NCI-H774 (cell line): ENCODE results near the gene PLA2G2D.

Source experiments
- DNase-seq: peaks from one replicate; lab custom pipeline; 2025; lab: John Stamatoyannopoulos, UW

The PLA2G2D gene

GRCh38 chr1:20119347-20119746 is at the start of gene PLA2G2D:
PLA2G2D (minus strand) TSS chr1:20119536; CDS start chr1:20119498, 38 bp downstream.
- DNase-seq: no peak

- no peak for DNase-seq
Observed at GRCh38 chr1:20168564-20169491, 49.5 kb upstream of the PLA2G2D start.

- DNase-seq: no peak
Observed at GRCh38 chr1:20167126-20167525, 47.8 kb upstream of the PLA2G2D start.

- DNase-seq: no peak
Observed at GRCh38 chr1:20166051-20166450, 46.7 kb upstream of the PLA2G2D start.

GRCh38 chr1:20165522-20165951 is 46.2 kb upstream of the PLA2G2D start:
- DNase-seq: no peak

- no peak for DNase-seq
Observed at GRCh38 chr1:20164694-20165202, 45.4 kb upstream of the PLA2G2D start.

GRCh38 chr1:20160034-20160433 is 40.7 kb upstream of the PLA2G2D start:
- DNase-seq: no peak

GRCh38 chr1:20158358-20159070 is 39.2 kb upstream of the PLA2G2D start:
- DNase-seq: no peak

- DNase-seq: no peak
Observed at GRCh38 chr1:20154301-20154831, 35.0 kb upstream of the PLA2G2D start.

- DNase-seq: no peak
Observed at GRCh38 chr1:20153000-20153418, 33.7 kb upstream of the PLA2G2D start.

GRCh38 chr1:20152599-20152930 is 33.2 kb upstream of the PLA2G2D start:
- no peak for DNase-seq

GRCh38 chr1:20151906-20152598 is 32.7 kb upstream of the PLA2G2D start:
- peak; percentile 14 for DNase-seq

GRCh38 chr1:20150969-20151368 is 31.6 kb upstream of the PLA2G2D start:
- DNase-seq: no peak

- no peak for DNase-seq
Observed at GRCh38 chr1:20150326-20150705, 31.0 kb upstream of the PLA2G2D start.

- no peak for DNase-seq
Observed at GRCh38 chr1:20149601-20150325, 30.4 kb upstream of the PLA2G2D start.

- no peak for DNase-seq
Observed at GRCh38 chr1:20148571-20149500, 29.5 kb upstream of the PLA2G2D start.

GRCh38 chr1:20147846-20148570 is 28.7 kb upstream of the PLA2G2D start:
- DNase-seq: no peak

GRCh38 chr1:20143734-20144565 is 24.6 kb upstream of the PLA2G2D start:
- DNase-seq: no peak

- no peak for DNase-seq
Observed at GRCh38 chr1:20143318-20143717, 24.0 kb upstream of the PLA2G2D start.
